Naive thymus-derived CD8-positive, alpha-beta T cell (primary cell): Measurements from ENCODE around the gene FFAR1. TPM values are rescaled to one million over a fixed set of nuclear protein-coding genes. Genes with fewer than 3 reads are reported as not detected.
A peak's percentile ranks its signal among the peaks of the same experiment; 100 is the strongest.

ENCODE experiments used
- ATAC-seq, 2 donors: fragments of 150-1000 bp; cut with Tn5 transposase in 1 of 2; sonication (Bioruptor Pico), chemical (Tn5 transposase) in 1 of 2; 1 replicate in 1 of 2; 2 replicates in 1 of 2; pipeline ENCODE4 v1.10.0; 2021; ENCODE audit warnings: mild to moderate bottlenecking in 2 of 2, moderate library complexity in 2 of 2
- POLR2A ChIA-PET: fragments of 350-600 bp; sonication (Branson Sonifier 250); formaldehyde crosslinking; loops from one replicate; lab custom pipeline; 2021; ENCODE audit warnings: antibody characterized with exemption; lab: Charles Lee
- DNase-seq, 10 donors: peaks; one replicate each; pipeline versions ENCODE4 v3.0.0 to v3.0.0-alpha.2; 2020 to 2022
- H3K27ac Mint-ChIP-seq, 10 donors: one replicate each; pipeline ENCODE4 v1.8.0; 2020 to 2022; ENCODE audit warnings: mild to moderate bottlenecking in 10 of 10, mixed read lengths in 10 of 10, moderate library complexity in 4 of 10, inconsistent platforms in 1 of 10
- H3K27me3 Mint-ChIP-seq, 5 donors: one replicate each; pipeline ENCODE4 v1.8.0; 2021 to 2022; ENCODE audit warnings: mixed read lengths in 5 of 5
- H3K36me3 Mint-ChIP-seq, 3 donors: one replicate each; pipeline ENCODE4 v1.8.0; 2020 to 2022; ENCODE audit warnings: mixed read lengths in 3 of 3, mild to moderate bottlenecking in 2 of 3, inconsistent platforms in 1 of 3
- H3K4me1 Mint-ChIP-seq, 4 donors: one replicate each; pipeline ENCODE4 v1.8.0; 2021 to 2022; ENCODE audit warnings: mixed read lengths in 4 of 4
- H3K4me3 Mint-ChIP-seq, 10 donors: one replicate each; pipeline ENCODE4 v1.8.0; 2020 to 2022; ENCODE audit warnings: mild to moderate bottlenecking in 10 of 10, mixed read lengths in 10 of 10, moderate library complexity in 6 of 10, inconsistent platforms in 1 of 10
- H3K9me3 Mint-ChIP-seq, 9 donors: one replicate each; pipeline ENCODE4 v1.8.0; 2020 to 2022; ENCODE audit warnings: mixed read lengths in 9 of 9, mild to moderate bottlenecking in 3 of 9, inconsistent platforms in 1 of 9, moderate library complexity in 1 of 9
- polyA plus RNA-seq, 3 donors: library from polyadenylated mRNA; unstranded; fragments of 300-500 nt; fragmentation: Illumina TruSeq; gene quantifications; one replicate each; pipeline ENCODE4 v1.2.3, GENCODE V29; 2021
- total RNA-seq, 8 experiments: library from RNA in 2 of 8; stranded (reverse) in 2 of 8; gene quantifications; one replicate each; pipeline ENCODE4 v1.2.3 and lab custom pipeline; 2021 to 2026

FFAR1 gene
- total and polyA plus RNA-seq, 5 experiments from 2014 or later: not detected

DNA sequence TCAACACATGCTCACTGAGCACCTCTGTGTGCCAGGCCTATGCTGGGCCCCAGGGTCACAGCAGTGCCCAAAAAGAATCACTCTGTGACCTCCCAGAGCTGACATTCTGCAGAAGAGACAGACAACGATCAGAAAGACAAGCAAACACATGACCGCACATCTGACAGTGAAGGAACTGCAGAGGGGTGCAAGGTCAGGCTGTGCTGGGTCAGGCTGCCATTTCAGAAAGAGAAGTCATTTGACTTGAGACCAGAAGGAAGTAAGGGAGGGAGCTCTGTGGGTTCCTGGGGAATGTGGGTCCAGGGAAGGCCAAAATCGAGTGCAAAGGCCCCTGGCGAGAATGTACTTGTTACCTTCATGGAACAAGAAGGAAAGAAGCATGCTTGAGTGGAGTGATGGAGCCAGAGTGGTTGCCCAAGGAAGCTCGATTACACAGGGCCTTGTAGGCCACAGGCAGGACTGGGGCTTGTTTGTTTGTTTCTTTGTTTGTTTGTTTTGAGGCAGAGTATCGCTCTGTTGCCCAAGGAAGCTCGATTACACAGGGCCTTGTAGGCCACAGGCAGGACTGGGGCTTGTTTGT lies 30.1 kb upstream of the FFAR1 start:
- peaks cover 4 to 57% (median 9%) of the 10 kb centered on the region in 4 donors for H3K4me1 Mint-ChIP-seq
- no peak overlapping the region for H3K4me3 Mint-ChIP-seq
- H3K36me3 Mint-ChIP-seq: peaks cover 0 to 4% (median 0%) of the 10 kb centered on the region in 3 donors
- ATAC-seq (no peak), DNase-seq (no peak)
- peaks cover 0 to 12% (median 1%) of the 10 kb centered on the region in 9 donors for H3K9me3 Mint-ChIP-seq
- H3K27ac Mint-ChIP-seq: peak overlapping the region in 2 of 10 donors; percentile 54 to 74
- POLR2A ChIA-PET: no interaction called here
- H3K27me3 Mint-ChIP-seq: peaks cover 0 to 5% (median 0%) of the 10 kb centered on the region in 5 donors

GRCh38 chr19:35318679-35319448 lies 28.8 kb upstream of the FFAR1 start:
- peaks cover 4 to 66% (median 9%) of the 10 kb centered on the region in 4 donors for H3K4me1 Mint-ChIP-seq
- POLR2A ChIA-PET: interaction anchor here (1.5 kb wide), 1 partner anchor 30 kb away, joined by 3 read pairs; no protein-coding TSS in a partner anchor
- ATAC-seq (peak in 1 of 2 donors; percentile 28), DNase-seq (no peak)
- peaks cover 0 to 4% (median 0%) of the 10 kb centered on the region in 5 donors for H3K27me3 Mint-ChIP-seq
- H3K36me3 Mint-ChIP-seq: peaks cover 0 to 4% (median 0%) of the 10 kb centered on the region in 3 donors
- H3K4me3 Mint-ChIP-seq: peak overlapping the region in 2 of 10 donors; percentile 19 to 43
- H3K27ac Mint-ChIP-seq: peak overlapping the region in 6 of 10 donors; percentile 15 to 78 (median 52)
- peaks cover 0 to 14% (median 1%) of the 10 kb centered on the region in 9 donors for H3K9me3 Mint-ChIP-seq

DNA sequence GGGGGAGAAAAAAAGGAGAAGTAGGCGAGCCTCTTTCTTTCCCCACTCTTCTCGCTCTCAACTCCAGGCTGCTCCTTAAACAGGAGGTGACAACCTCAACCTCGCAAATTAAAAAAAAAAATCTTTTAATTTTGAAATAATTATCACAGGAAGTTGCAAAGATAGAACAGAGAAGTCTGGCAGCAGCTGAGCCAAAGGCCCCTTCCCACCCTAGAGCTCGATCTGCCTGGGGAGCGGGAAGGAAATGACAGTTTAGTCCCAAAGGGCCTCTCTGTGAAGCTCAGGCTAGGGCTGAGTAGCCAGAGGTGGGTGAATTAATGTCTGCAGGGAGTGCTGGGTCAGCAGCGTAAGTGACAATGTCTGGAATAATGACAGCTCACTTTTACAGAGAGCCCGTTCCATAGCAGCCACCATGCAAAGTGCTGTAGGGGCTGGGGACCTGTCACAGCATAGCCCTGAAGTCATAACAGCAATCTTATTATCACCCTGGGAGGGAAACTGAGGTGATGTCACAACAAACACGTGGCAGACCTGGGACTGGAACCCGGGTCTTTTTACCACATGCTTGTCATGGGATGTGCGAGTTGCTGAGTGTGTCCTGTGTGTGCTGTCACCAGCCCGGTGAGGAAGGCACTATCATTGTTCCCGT lies 27.5 kb upstream of the FFAR1 start:
- peak overlapping the region in 1 of 10 donors; percentile 10 for H3K4me3 Mint-ChIP-seq
- H3K36me3 Mint-ChIP-seq: peaks cover 0 to 4% (median 0%) of the 10 kb centered on the region in 3 donors
- H3K27me3 Mint-ChIP-seq: peaks cover 0 to 4% (median 0%) of the 10 kb centered on the region in 5 donors
- peaks cover 4 to 71% (median 9%) of the 10 kb centered on the region in 4 donors for H3K4me1 Mint-ChIP-seq
- peak overlapping the region in 2 of 10 donors; percentile 16 to 29 for H3K27ac Mint-ChIP-seq
- ATAC-seq (peak in 1 of 2 donors; percentile 23), DNase-seq (no peak)
- H3K9me3 Mint-ChIP-seq: peaks cover 0 to 14% (median 1%) of the 10 kb centered on the region in 9 donors
- POLR2A ChIA-PET: interaction anchor here (0.7 kb wide), 1 partner anchor 166 kb away, joined by 6 read pairs; the partner anchor contains the start of gene FXYD5

DNA sequence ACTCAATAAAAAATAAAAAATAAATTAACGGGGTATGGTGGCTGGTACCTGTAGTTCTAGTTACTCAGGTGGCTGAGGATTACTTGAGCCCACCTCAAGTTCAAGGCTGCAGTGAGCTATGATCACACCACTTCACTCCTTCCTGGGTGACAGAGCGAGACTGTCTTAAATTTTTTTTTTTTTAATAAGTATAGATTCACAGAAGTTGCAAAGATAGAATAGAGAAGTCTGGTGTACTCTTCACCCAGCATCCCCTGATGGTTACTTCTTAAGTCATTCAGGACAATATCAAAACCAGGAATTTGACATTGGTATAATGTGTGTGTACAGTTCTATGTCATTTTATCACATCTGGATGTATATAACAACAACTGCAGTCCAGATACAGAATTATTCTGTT lies 26.4 kb upstream of the FFAR1 start:
- POLR2A ChIA-PET: no interaction called here
- H3K36me3 Mint-ChIP-seq: peaks cover 0 to 4% (median 0%) of the 10 kb centered on the region in 3 donors
- H3K9me3 Mint-ChIP-seq: peaks cover 0 to 14% (median 1%) of the 10 kb centered on the region in 9 donors
- peaks cover 4 to 71% (median 9%) of the 10 kb centered on the region in 4 donors for H3K4me1 Mint-ChIP-seq
- ATAC-seq (no peak), DNase-seq (no peak)
- H3K27ac Mint-ChIP-seq: no peak overlapping the region
- H3K27me3 Mint-ChIP-seq: peaks cover 0 to 4% (median 0%) of the 10 kb centered on the region in 5 donors
- peak overlapping the region in 1 of 10 donors; percentile 2 for H3K4me3 Mint-ChIP-seq

DNA sequence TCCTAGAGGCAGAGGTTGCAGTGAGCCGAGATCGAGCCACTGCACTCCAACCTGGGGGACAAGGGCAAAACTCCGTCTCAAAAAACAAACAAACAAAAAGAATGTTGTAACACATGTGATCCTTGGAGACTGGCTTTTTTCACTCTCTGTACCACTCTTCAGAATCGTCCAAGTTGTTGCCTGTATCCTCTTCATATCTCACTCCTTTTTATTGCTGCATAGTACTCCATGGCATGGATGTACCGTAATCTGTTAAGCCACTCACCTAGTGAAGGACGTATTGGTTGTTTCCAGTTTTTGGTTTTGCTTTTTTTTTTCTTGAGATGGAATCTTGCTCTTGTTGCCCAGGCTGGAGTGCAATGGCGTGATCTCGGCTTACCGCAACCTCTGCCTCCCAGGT lies 25.7 kb upstream of the FFAR1 start:
- H3K9me3 Mint-ChIP-seq: peaks cover 0 to 14% (median 1%) of the 10 kb centered on the region in 9 donors
- DNase-seq: no peak
- POLR2A ChIA-PET: no interaction called here
- peaks cover 0 to 4% (median 0%) of the 10 kb centered on the region in 3 donors for H3K36me3 Mint-ChIP-seq
- ATAC-seq: no peak
- peak overlapping the region in 2 of 10 donors; percentile 35 to 61 for H3K27ac Mint-ChIP-seq
- peaks cover 4 to 66% (median 9%) of the 10 kb centered on the region in 4 donors for H3K4me1 Mint-ChIP-seq
- peaks cover 0 to 4% (median 0%) of the 10 kb centered on the region in 5 donors for H3K27me3 Mint-ChIP-seq
- H3K4me3 Mint-ChIP-seq: no peak overlapping the region

DNA sequence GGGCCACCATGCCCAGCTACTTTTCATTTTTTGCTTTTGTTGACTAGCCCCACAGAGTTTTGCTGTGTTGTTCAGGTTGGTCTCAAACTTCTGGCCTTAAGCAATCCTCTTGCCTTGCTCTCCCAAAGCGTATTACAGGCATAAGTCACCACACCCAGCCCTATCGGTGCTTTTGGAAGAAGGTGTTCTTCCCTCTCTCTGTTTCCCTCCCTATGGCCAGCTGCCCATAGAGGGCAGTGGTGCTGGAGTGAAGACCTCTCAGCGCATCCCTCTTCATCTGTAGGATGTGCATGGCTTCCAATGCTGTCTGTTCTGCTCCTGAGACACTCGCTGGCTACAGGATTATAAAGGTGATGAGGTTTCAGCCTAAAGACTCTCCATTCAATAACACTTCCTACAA lies 20.1 kb upstream of the FFAR1 start:
- Mint-ChIP-seq H3K36me3 (no peaks in the 10 kb centered on the region), H3K27me3 (peaks cover 4 to 18% (median 7%) of the 10 kb centered on the region in 5 donors), H3K9me3 (peaks cover 0 to under 1% (median 0%) of the 10 kb centered on the region in 9 donors), H3K4me1 (peaks cover 4 to 50% (median 6%) of the 10 kb centered on the region in 4 donors), H3K4me3 (no peak overlapping the region), H3K27ac (peak overlapping the region in 1 of 10 donors; percentile 46)
- DNase-seq (no peak), ATAC-seq (no peak)
- POLR2A ChIA-PET: no interaction called here

DNA sequence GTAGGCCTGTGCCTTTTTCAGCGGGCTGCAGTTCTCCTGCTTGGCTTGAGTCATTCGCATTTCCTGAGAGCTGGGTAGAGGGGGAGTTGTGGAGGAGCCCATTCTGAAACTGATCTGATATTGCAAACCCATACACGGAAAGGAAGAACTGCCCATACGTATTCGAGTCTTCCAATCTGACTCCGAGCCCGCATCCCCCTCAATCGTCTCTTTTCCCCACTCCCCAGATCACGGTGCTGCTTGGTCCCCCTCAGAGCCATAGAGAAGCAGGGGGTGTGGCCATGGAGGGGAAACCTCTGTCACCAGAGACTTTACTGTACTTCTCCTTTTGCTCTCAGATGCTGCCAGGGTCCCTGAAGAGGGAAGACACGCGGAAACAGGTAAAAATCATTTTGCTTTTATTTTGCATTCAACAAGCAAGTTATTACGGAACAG lies 18.8 kb upstream of the FFAR1 start, which contains the start of gene CD22:
Gene CD22 (plus strand): TSS at position 337 of the 435 bp plus-strand sequence. CDS start 2,854 bp downstream, outside the sequence.
- Mint-ChIP-seq H3K27me3 (peaks cover 4 to 18% (median 7%) of the 10 kb centered on the region in 5 donors), H3K4me3 (peak within 1 kb of the TSS in 4 of 10 donors; percentile 28 to 92 (median 47)), H3K36me3 (no peaks in the 10 kb centered on the region), H3K27ac (peak within 1 kb of the TSS in 5 of 10 donors; percentile 2 to 82 (median 13)), H3K4me1 (peaks cover 12 to 54% (median 16%) of the 10 kb centered on the region in 4 donors), H3K9me3 (no peaks in the 10 kb centered on the region)
- POLR2A ChIA-PET: no interaction called here
- ATAC-seq (peak in 1 of 2 donors; percentile 57), DNase-seq (peak in 1 of 10 donors; percentile 41)

DNA sequence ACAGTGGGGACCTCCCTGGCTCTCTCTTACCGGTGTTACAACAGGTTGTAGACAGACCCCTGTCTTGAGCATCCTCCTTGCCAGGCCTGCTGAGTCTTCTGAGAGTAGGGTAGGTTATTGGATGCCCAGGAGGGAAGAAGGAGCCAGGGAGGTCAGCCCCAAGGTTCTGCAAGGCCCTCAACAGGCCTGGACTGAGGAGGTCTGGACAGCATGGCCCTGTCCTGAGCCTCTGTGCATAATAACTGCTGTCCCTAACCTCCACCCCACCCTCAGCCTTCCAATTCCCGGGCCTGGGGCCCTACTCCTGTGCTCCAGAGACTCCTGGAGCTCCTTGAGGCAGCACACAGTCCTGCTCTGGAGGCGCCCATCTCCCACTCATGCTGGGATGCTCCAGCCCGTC lies 18.4 kb upstream of the FFAR1 start:
- Mint-ChIP-seq H3K36me3 (no peaks in the 10 kb centered on the region), H3K4me1 (peaks cover 12 to 55% (median 17%) of the 10 kb centered on the region in 4 donors), H3K27me3 (peaks cover 4 to 18% (median 10%) of the 10 kb centered on the region in 5 donors), H3K9me3 (no peaks in the 10 kb centered on the region), H3K27ac (peak overlapping the region in 1 of 10 donors; percentile 77), H3K4me3 (peak overlapping the region in 3 of 10 donors; percentile 47 to 92 (median 47))
- ATAC-seq (peak in 1 of 2 donors; percentile 8), DNase-seq (no peak)
- POLR2A ChIA-PET: no interaction called here

GRCh38 chr19:35330475-35330874 lies 17.2 kb upstream of the FFAR1 start:
- DNase-seq: peak in 1 of 10 donors; percentile 45
- Mint-ChIP-seq H3K9me3 (no peaks in the 10 kb centered on the region), H3K4me3 (peak overlapping the region in 2 of 10 donors; percentile 56 to 92), H3K36me3 (no peaks in the 10 kb centered on the region), H3K27me3 (peaks cover 4 to 18% (median 10%) of the 10 kb centered on the region in 5 donors), H3K4me1 (peaks cover 12 to 51% (median 17%) of the 10 kb centered on the region in 4 donors), H3K27ac (peak overlapping the region in 3 of 10 donors; percentile 7 to 82 (median 37))
- ATAC-seq: peak in 1 of 2 donors; percentile 56
- POLR2A ChIA-PET: no interaction called here

- ATAC-seq (no peak), DNase-seq (no peak)
- peak overlapping the region in 1 of 10 donors; percentile 92 for H3K4me3 Mint-ChIP-seq
- H3K4me1 Mint-ChIP-seq: peaks cover 12 to 60% (median 17%) of the 10 kb centered on the region in 4 donors
- no peaks in the 10 kb centered on the region for H3K36me3 Mint-ChIP-seq
- H3K9me3 Mint-ChIP-seq: no peaks in the 10 kb centered on the region
- POLR2A ChIA-PET: interaction anchor here (1.0 kb wide), 1 partner anchor 125 kb away, joined by 3 read pairs; no protein-coding TSS in a partner anchor
- peak overlapping the region in 1 of 10 donors; percentile 82 for H3K27ac Mint-ChIP-seq
- peaks cover 4 to 18% (median 13%) of the 10 kb centered on the region in 5 donors for H3K27me3 Mint-ChIP-seq
Observed at GRCh38 chr19:35331551-35332214, 16.0 kb upstream of the FFAR1 start.

DNA sequence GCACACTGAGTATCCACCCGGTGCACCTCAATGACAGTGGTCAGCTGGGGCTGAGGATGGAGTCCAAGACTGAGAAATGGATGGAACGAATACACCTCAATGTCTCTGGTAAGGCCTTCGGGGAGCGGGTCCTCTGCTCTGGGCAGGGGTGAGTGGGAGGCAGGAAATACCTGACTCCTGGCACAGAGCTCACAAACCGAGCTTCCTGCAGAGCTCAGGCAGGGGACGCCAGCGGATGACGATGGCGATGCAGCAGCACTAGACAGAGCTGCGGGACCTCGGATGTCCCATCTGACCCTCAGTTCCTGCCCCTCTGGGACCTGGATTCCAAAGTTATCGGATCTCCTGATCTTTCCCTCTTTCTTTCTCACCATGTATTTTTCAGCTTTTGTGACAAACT lies 14.9 kb upstream of the FFAR1 start:
- Mint-ChIP-seq H3K4me3 (peak overlapping the region in 7 of 10 donors; percentile 15 to 70 (median 59)), H3K9me3 (no peaks in the 10 kb centered on the region), H3K27me3 (peaks cover 3 to 18% (median 13%) of the 10 kb centered on the region in 5 donors), H3K27ac (peak overlapping the region in 3 of 10 donors; percentile 18 to 45 (median 29)), H3K36me3 (no peaks in the 10 kb centered on the region), H3K4me1 (peaks cover 15 to 66% (median 17%) of the 10 kb centered on the region in 4 donors)
- POLR2A ChIA-PET: interaction anchor here (0.6 to 1.5 kb wide), 4 partner anchors 14 to 126 kb away, joined by 3 to 5 read pairs (median 3); partner anchors contain the start of gene USF2
- DNase-seq (peak in 5 of 10 donors; percentile 12 to 44 (median 38)), ATAC-seq (peak; percentile 90 to 98)
